Embryonic facial prominence (tissue), 1 donor: ENCODE results near the gene PCK1.

Source experiments
- DNase-seq: peaks from one replicate; pipeline ENCODE4 v3.0.0-alpha.2; 2016; ENCODE audit errors: extremely low spot score

The PCK1 gene

DNA sequence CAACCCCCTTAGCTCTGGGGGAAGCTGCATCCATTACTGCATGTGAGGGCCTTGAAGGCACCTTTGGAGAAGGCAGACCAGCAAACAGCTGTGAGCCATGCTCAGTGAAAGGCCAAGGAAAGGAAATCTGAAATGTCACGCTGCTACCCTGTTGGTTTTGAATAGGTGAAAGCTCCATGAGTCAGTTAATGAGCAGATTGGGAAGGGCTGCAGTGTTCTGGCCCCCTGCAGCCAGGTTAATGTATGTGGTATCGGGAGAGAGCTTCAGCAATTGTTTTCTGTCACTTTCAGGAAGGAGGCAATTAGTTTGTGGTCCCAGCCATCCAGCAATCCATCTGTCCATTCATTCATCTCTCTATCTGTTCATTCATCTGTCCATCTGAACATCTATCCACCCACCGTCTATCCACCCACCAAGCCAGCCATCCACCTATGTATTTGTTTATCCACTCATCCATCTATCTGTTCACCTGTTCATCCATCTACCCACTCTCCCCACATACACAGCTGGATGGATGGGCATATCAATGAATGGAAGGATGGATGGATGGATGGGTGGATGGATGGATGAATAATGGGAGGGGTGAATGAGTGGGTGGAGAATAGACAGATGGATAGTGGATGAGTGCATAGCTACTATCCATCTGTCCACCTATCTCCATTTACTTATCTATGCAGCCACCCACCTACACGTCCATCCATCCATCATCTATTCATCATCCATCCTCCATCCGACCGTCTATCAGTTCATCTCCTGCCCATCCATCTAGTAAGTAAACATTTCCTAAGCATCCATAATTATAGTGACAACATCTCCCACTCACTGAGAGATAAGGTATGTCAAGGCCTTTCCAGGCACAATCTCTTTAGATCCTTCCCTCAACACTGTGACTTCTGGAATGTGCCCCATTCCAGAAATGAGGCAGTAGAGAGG, 16.0 kb downstream of the PCK1 start:
- DNase-seq: no peak

GRCh38 chr20:57577679-57578475, 17.0 kb downstream of the PCK1 start:
- DNase-seq: no peak

DNA sequence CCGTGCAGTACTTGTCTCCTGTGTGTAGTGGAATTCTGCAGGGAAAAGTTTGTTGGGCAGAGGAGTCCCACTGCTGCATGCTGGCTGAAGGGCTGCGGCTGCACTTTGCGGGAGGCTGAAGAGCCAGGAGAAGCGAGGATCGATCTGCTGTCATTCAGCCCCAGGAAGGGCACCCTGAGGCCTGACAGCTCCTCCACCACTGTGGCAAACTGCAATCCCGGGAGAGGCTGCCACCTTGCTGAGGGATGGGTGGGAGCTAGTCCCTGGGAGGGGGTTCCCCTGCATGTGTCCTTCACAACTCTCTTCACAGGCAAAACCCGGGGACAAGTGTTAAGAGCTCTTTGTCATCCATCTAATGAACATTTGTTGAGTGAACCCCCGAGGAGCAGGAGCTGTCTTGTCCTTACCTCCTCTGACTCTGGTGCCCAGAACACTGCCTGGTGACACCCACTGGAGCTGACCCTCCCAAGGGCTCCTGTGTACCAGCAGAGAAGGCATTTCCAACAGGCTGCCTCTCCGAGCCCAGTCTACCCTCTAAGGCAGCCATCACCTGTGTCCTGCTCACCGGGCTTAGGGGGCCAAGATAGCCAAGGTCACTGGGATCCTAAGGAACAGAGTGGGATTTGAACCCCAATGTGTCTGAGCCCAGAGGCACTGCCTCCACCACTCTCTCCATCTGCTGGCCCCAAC, 17.7 kb downstream of the PCK1 start:
- DNase-seq: no peak

GRCh38 chr20:57579331-57579897, 18.5 kb downstream of the PCK1 start:
- DNase-seq: no peak

DNA sequence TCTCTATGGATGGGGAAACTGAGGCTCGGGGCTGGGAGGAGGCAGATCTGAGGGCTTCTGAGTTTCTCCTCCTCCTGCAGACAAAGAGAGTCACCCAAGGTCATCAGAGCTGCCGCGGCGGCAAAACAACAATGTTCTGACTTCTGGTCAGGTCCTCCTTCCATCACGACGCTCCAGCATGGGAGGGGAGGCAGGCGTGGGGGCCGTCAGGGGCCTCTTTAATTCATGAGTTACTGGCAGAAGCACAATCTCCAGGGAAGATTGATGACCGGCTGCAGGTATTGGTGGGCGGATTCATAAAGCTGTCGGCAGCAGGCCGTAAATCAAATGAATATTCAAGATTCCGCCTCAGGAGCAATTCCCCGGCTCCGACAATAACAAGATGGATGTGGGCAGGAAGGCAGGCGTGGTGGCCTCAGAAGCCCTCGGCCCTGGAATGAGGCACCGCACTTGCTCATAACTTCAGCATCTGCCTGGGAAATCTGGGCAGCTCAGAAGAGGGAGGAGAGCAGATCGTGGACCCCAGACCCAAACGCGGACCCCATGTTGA, 19.1 kb downstream of the PCK1 start:
- no peak for DNase-seq

DNA sequence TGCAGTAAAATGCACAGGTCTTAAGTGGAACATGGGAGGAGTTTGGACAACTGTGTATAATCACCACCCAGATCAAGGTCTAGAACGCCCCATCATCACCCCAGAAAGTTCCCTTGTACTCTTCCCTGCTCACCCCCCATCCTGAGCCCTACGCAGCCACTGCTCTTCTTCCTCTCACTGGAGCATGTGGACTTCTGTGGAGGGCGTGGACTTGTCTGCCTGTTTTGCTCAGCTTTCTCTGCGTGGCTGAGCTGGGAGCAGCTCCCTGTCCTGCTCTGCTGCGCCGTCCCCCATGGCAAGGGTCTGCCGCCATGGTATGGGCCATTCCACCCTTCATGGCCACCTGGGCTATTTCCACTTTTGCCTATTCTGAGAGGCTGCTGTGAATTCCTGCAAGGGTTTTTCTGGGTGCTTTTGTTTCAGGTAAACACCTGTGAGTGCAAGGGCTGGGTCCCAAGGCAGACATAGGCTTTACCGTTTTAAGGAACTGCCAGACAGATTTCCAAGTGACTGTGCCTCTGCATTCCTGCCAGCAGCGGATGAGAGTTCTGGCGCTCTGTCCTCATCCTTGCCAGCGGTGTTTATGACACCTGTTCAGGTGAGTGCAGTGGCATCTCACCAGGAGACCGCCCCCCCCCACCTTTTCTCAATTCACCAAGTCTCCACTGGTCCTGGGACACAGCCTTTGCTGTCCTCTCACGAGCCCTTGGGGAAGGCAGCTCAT, 19.7 kb downstream of the PCK1 start:
- DNase-seq: no peak

DNA sequence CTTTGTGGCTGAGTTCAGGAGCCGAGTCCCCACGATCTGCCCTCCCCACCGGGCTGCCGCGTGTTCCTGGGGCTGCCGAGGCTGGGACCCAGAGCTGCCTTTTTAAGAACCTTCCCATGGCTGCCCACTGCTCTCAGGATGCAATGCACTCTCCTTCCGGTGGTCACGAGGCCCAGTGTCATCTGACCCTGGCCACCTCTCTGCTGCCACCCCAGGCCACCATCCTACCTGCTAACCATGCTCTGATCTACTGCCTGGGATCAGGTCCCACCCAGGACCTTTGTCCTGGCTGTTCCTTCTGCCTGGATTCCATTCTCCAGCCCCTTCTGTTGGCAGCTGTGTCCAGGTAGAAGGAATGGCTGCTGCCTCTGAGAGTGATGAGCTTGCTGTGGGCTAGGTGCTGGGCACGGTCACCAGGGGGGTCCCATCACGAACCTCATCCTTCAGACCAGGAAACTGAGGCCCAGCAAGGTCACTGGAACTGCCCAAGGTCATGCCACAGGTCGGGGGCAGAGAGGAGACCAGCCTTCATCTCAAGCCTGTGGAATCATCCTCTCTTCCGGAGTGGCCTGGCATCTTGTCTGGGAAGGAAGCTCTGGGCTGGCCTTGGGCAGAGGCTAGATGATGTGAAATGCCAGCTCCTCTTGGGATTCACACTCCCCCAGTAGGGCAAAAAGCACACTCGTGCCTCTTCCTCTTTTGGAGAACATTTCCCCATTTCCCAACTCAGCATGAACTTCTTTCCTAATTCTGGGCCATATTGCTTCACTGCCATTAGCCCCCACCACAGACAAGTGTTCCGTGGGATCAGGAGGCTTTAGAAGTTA, 20.5 kb downstream of the PCK1 start:
- no peak for DNase-seq

DNA sequence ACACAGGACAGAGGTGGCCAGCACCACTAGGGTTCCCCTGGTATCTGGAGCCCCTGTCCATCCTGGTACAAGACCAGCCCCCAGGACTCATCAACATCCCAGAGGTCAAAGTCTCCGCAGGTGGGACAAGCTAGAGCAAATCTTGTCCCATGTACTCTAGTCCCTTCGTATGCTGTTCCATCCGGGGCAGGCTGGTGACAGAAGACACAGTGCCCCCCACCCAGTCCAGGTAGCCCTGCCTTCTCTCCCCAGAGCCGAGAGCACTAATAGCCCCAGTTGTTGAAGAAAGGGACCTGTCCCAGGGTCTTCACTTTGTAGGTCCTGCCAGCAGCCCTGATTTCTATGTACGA, 21.1 kb downstream of the PCK1 start:
- DNase-seq: no peak

- peak; percentile 86 for DNase-seq
Observed at GRCh38 chr20:57582432-57583288, 21.8 kb downstream of the PCK1 start.

DNA sequence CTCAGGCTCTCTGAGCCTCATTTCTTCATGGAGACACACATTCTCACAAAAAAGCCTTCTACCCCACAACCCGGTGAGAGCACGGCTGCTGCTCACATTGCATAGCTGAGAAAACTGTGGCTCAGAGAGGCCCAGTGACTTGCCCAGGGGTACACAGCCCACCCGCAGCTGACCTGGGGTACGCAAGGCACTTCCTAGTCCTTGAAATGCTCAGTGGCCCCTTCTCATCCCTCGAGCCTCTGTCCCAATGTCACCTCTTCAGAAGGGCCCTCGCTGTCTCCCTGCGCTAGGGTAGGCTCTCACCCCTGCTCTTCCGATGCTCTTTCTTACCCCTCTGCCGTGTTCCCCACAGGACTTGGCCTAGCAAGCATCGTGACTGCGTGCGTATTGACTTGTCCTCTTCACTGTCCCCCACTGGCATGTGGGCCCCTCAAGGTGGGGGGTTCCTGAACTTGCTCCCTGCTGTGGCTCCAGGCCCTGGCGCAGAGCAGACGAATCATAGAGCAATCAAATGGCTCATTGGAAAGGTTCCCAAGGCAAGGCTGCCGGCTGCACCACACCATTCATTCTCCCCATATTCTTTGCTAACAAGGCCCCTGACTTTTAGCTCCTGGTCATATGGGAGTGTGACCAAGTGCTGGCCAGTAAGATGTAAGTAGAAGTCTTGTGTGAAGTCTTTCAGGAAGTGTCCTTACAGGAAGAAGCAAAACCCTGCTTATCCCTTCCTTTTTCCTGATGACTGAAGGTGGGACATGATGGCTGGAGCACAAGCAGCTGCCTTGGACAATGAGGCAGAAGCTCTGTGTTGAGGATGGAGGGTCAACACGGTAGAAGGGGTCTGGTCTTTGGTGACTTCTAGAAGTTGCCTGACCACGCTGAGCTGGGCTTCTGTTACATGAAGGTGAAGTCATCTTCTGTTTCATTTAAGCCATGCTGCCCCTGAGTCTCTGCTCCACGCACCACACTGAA, 22.7 kb downstream of the PCK1 start:
- DNase-seq: no peak

DNA sequence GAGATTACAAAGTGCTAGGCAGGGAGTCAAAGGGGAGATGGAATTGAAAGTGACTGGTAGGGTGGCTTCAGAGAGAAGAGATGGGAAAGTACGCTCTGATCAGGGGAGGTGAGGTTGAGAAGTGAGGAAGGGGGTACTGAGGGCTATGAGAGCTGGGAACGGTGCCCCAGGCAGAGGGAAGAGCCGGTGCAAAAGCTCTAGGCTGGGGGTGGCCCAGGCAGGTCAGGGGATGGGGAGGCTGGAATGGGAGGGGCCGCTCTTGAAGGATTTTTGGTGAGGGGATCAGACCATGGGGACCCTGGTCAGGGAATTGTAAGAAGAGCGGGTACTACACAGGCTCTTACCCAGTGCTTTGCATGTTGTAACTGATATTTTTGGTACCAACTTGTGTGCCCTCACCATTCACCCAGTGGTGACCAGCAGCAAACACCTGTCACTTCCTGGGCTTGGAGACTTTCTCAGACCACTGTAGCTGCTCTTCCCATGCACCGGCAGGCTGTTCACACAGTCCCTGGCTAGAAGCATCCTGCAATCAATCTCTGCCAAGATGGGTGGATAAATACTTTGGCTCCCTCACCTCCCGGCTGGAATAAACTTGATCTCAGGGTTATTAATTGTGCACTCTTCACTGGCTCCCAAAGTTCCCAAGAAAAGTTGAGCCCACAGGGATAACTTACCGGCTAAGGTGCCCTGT, 24.0 kb downstream of the PCK1 start:
- no peak for DNase-seq

GRCh38 chr20:57585466-57586213, 24.7 kb downstream of the PCK1 start:
- DNase-seq: no peak

- DNase-seq: no peak
Observed at GRCh38 chr20:57586370-57586793, 25.5 kb downstream of the PCK1 start.

- DNase-seq: no peak
Observed at GRCh38 chr20:57586943-57587277, 26.0 kb downstream of the PCK1 start.

DNA sequence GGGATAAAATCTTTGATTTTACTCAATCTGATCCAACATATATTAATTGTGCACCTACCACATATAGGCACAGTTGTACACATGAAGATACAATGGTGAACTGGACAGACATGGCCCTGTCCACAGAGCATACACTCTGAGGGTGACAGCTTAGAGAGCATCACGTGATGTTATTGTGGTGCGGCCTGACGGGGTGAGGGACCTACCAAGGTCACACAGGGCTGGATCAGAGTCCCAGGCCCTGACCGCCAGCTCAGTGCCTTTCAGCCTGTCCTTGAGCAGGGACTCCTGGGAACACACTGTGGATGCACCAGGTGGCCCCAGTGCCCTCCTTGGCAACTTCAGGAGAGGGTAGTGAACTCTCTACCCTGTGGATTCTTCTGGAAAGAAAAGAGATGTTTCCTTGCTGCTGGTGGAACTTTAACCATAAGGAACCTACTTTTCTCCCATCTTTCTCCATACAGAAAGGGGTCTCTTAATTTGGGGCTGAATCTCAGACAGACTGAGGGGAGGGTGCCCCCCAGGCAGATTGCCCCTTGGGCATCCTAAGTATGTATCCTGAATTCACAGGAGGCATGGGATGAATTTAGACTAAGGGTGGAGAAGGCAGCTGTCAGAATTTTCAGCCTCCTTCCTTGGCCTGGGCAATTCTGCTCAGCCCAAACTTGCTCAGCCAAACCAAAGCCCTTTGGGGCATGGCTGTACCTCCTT, 26.5 kb downstream of the PCK1 start:
- DNase-seq: no peak

GRCh38 chr20:57587989-57588377, 27.1 kb downstream of the PCK1 start:
- no peak for DNase-seq
